Esophagus muscularis mucosa (tissue), 3 donors: Measurements from ENCODE around the gene CALHM3.

Experiments used
- POLR2A ChIP-seq: fragments of 450-650 bp; IDR thresholded peaks from one replicate; pipeline ENCODE4 v1.6.1; 2017; ENCODE audit warnings: antibody characterized with exemption, moderate library complexity, mild to moderate bottlenecking, low read depth
- POLR2AphosphoS5 ChIP-seq, 2 donors: sonication (generic); formaldehyde crosslinking; IDR thresholded peaks; one replicate each; pipeline ENCODE4 v1.6.1; 2017; ENCODE audit warnings: antibody characterized with exemption in 2 of 2
- TF ChIP-seq, protein P1 (sequence below), 3 experiments: fragments of 200-600 bp in 2 of 3; fragments of 450-650 bp in 1 of 3; sonication (generic) in 2 of 3; IDR thresholded peaks; one replicate each; pipeline ENCODE4 v1.5.1; 2017 to 2019; ENCODE audit warnings: antibody characterized with exemption in 3 of 3, mild to moderate bottlenecking in 2 of 3, moderate library complexity in 1 of 3

DNA sequence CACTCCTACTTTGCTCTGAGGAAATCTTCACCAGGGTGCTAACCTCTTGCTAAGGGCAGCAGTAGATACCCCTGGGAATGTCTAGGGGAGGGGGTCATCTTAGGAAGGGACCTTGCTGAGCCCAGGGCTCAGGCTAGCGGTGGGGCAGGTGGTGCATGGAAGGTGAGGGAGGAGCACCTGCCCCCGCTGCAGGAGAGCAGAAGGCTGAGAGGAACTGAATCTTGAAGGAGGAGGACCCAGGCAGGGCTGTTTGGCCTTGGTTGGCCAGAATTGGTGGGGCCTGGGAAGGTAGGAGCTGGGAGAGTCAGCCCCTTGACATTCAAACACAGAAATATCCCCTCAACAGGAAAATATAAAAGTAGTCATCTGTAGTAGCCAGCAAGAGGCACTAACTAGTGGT, 7.0 kb downstream of the CALHM3 start:
- TF ChIP-seq, protein P1, sequence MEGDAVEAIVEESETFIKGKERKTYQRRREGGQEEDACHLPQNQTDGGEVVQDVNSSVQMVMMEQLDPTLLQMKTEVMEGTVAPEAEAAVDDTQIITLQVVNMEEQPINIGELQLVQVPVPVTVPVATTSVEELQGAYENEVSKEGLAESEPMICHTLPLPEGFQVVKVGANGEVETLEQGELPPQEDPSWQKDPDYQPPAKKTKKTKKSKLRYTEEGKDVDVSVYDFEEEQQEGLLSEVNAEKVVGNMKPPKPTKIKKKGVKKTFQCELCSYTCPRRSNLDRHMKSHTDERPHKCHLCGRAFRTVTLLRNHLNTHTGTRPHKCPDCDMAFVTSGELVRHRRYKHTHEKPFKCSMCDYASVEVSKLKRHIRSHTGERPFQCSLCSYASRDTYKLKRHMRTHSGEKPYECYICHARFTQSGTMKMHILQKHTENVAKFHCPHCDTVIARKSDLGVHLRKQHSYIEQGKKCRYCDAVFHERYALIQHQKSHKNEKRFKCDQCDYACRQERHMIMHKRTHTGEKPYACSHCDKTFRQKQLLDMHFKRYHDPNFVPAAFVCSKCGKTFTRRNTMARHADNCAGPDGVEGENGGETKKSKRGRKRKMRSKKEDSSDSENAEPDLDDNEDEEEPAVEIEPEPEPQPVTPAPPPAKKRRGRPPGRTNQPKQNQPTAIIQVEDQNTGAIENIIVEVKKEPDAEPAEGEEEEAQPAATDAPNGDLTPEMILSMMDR (IDR thresholded peaks at IDR 0.05), result no peak
- no peak for TF ChIP-seq POLR2A
- no peak for TF ChIP-seq POLR2AphosphoS5 (IDR thresholded peaks at IDR 0.05)
